ENCODE measurements around the gene PRKAR2B. TPM values are rescaled to one million over a fixed set of nuclear protein-coding genes. Genes with fewer than 3 reads are reported as not detected.

The PRKAR2B gene
- total RNA-seq, 1 donor from 2014 or later, result 43.4 TPM

DNA sequence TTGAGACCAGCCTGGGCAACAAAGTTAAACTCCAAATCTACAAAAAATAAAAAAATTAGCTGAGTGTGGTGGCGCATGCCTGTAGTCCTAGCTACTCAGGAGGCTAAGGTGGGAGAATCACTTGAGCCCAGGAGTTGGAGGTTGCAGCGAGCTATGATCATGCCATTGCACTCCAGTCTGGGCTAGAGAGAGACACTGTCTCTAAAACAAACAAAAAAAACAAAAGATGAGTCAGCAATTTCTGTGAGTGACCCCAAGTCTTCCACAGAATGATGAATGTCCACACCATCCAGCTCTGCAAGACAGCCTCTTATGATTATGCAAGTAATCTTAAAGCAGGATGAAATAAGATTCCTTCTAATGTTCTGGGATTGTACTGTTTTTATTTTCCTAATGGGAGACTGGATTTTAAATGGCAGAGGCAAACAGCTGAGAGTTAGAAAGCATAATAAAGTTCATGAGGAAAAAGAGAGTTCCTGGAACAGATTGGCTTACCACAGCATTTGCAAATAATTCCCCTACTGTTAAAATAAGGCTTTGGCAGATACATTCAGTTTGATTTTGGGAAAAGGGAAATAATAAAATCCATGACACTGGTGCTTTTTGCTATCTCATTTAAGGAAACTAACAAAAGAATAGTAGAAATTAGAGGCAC, 18.9 kb upstream of the PRKAR2B start:
- Mint-ChIP-seq H3K9me3 (no peaks in the 10 kb centered on the region), H3K36me3 (no peaks in the 10 kb centered on the region), H3K4me1 (peaks cover 4% of the 10 kb centered on the region), H3K27ac (no peak overlapping the region), H3K27me3 (ENCODE audit: insufficient read depth, low read depth) (no peaks in the 10 kb centered on the region), H3K4me3 (no peak overlapping the region)
- H2AFZ ChIP-seq (replicated peaks), result no peak overlapping the region
- H3K4me3 ChIP-seq, result no peak overlapping the region
- no peak overlapping the region for H3K27ac ChIP-seq
- no peaks in the 10 kb centered on the region for H4K20me1 ChIP-seq (ENCODE audit: low read depth)
- DNase-seq (ENCODE audit: low spot score), result no peak
- TF ChIP-seq EZH2phosphoT487 (IDR thresholded peaks at IDR 0.05) (no peak), EZH2 (IDR thresholded peaks at IDR 0.05) (no peak)
- TF ChIP-seq, protein P1, sequence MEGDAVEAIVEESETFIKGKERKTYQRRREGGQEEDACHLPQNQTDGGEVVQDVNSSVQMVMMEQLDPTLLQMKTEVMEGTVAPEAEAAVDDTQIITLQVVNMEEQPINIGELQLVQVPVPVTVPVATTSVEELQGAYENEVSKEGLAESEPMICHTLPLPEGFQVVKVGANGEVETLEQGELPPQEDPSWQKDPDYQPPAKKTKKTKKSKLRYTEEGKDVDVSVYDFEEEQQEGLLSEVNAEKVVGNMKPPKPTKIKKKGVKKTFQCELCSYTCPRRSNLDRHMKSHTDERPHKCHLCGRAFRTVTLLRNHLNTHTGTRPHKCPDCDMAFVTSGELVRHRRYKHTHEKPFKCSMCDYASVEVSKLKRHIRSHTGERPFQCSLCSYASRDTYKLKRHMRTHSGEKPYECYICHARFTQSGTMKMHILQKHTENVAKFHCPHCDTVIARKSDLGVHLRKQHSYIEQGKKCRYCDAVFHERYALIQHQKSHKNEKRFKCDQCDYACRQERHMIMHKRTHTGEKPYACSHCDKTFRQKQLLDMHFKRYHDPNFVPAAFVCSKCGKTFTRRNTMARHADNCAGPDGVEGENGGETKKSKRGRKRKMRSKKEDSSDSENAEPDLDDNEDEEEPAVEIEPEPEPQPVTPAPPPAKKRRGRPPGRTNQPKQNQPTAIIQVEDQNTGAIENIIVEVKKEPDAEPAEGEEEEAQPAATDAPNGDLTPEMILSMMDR (IDR thresholded peaks at IDR 0.05), result no peak
- H3K9ac ChIP-seq, result no peak overlapping the region
- H3K79me2 ChIP-seq (ENCODE audit: low read depth), result no peaks in the 10 kb centered on the region
- no peaks in the 10 kb centered on the region for H3F3A ChIP-seq (ENCODE audit: low read depth)
- H3K4me1 ChIP-seq, result no peaks in the 10 kb centered on the region
- no peaks in the 10 kb centered on the region for H3K36me3 ChIP-seq
- no peaks in the 10 kb centered on the region for H3K27me3 ChIP-seq
- no peak overlapping the region for H3K4me2 ChIP-seq
- H3K9me3 ChIP-seq (ENCODE audit: low read depth), result no peaks in the 10 kb centered on the region

DNA sequence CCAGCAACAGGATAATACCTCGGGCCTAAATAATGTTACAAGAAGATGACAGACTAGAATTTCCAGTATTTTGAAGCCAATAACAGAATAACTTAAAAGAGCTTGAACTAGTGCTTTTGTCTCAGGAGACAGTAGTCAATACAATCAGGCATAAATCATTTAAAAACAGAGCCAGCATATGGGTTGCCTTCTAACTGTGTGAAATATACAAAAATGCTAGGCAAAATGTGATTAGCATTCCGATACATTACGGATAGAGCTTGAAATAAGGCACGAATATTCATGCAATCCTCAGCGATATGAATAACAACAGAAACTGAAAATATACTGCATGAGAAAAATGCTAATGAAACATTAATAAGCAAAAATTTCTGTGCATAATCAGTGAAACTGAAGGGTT, 18.3 kb upstream of the PRKAR2B start:
- H3K36me3 Mint-ChIP-seq, result no peaks in the 10 kb centered on the region

DNA sequence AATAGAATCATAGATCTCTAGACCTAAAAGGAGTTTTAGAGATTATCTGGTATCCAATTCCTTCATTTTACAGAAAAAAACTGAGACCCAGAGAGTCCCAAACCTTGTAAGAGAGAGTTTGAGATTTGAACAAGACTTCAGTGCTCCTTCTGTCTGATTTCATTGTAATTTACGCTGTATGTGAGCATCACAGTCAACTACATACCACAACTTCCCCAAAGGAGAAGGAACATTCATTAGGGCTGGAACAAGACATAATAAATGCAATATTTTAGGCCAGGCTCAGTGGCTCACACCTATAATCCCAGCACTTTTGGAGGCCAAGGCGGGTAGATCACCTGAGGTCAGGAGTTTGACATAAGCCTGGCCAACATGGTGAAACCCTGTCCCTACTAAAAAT, 17.3 kb upstream of the PRKAR2B start:
- Histone ChIP-seq H3K36me3 (no peaks in the 10 kb centered on the region), H3K4me3 (no peak overlapping the region), H3K27ac (no peak overlapping the region), H3K4me2 (no peak overlapping the region), H3K27me3 (no peaks in the 10 kb centered on the region), H3K4me1 (no peaks in the 10 kb centered on the region), H3K9ac (no peak overlapping the region), H2AFZ (replicated peaks) (no peak overlapping the region), H4K20me1 (ENCODE audit: low read depth) (no peaks in the 10 kb centered on the region), H3K79me2 (ENCODE audit: low read depth) (no peaks in the 10 kb centered on the region), H3K9me3 (ENCODE audit: low read depth) (no peaks in the 10 kb centered on the region), H3F3A (ENCODE audit: low read depth) (no peaks in the 10 kb centered on the region)
- Mint-ChIP-seq H3K4me1 (no peaks in the 10 kb centered on the region), H3K27me3 (ENCODE audit: insufficient read depth, low read depth) (no peaks in the 10 kb centered on the region), H3K9me3 (no peaks in the 10 kb centered on the region), H3K36me3 (no peaks in the 10 kb centered on the region), H3K27ac (no peak overlapping the region), H3K4me3 (no peak overlapping the region)
- no peak for TF ChIP-seq EZH2 (IDR thresholded peaks at IDR 0.05)
- TF ChIP-seq, protein P1 (IDR thresholded peaks at IDR 0.05), result no peak
- TF ChIP-seq EZH2phosphoT487 (IDR thresholded peaks at IDR 0.05), result no peak
- DNase-seq (ENCODE audit: low spot score), result no peak

More for the DNA sequence above, 18.3 kb upstream of the PRKAR2B start:
- no peaks in the 10 kb centered on the region for H3K9me3 ChIP-seq (ENCODE audit: low read depth)
- Mint-ChIP-seq H3K27ac (no peak overlapping the region), H3K9me3 (no peaks in the 10 kb centered on the region), H3K27me3 (ENCODE audit: insufficient read depth, low read depth) (no peaks in the 10 kb centered on the region), H3K4me3 (no peak overlapping the region), H3K4me1 (no peaks in the 10 kb centered on the region)
- H2AFZ ChIP-seq (replicated peaks), result peak overlapping the region; percentile 38
- no peaks in the 10 kb centered on the region for H3F3A ChIP-seq (ENCODE audit: low read depth)
- no peaks in the 10 kb centered on the region for H3K27me3 ChIP-seq
- no peaks in the 10 kb centered on the region for H3K79me2 ChIP-seq (ENCODE audit: low read depth)
- no peak for DNase-seq (ENCODE audit: low spot score)
- no peak overlapping the region for H3K4me3 ChIP-seq
- no peak overlapping the region for H3K4me2 ChIP-seq
- H3K36me3 ChIP-seq, result no peaks in the 10 kb centered on the region
- no peak overlapping the region for H3K27ac ChIP-seq
- H3K4me1 ChIP-seq, result no peaks in the 10 kb centered on the region
- TF ChIP-seq, protein P1 (IDR thresholded peaks at IDR 0.05), result no peak
- TF ChIP-seq EZH2 (IDR thresholded peaks at IDR 0.05) (no peak), EZH2phosphoT487 (IDR thresholded peaks at IDR 0.05) (no peak)
- no peaks in the 10 kb centered on the region for H4K20me1 ChIP-seq (ENCODE audit: low read depth)
- H3K9ac ChIP-seq, result no peak overlapping the region

Data from neural progenitor cell (in vitro differentiated cells).